Epithelial cell of esophagus (primary cell): ENCODE data around the gene FANCD2.

Source experiments
- DNase-seq: peaks from one replicate; pipeline ENCODE4 v3.0.0; 2010; ENCODE audit warnings: low read depth
- H3K4me3 ChIP-seq: 2 replicates; pipeline ENCODE4 v1.5.1; 2011; ENCODE audit warnings: mild to moderate bottlenecking, low read length, control low read depth
- CTCF ChIP-seq: IDR thresholded peaks from 2 replicates; pipeline ENCODE4 v1.5.1; 2011; ENCODE audit warnings: low read depth, mild to moderate bottlenecking, low read length, control low read depth, inconsistent platforms; ENCODE audit not compliant: insufficient read depth; ENCODE audit errors: missing control alignments

FANCD2 gene

GRCh38 chr3:10150987-10151386 is 124.8 kb downstream of the FANCD2 start:
- no peak overlapping the region for H3K4me3 ChIP-seq
- no peak for TF ChIP-seq CTCF
- no peak for DNase-seq
